OCI-LY7 (cell line): Measurements from ENCODE around the gene SLC9C2.

ENCODE experiments used
- CTCF ChIP-seq: fragments of 200-600 bp; sonication (generic); conservative IDR thresholded peaks from 2 replicates; pipeline ENCODE4 v1.5.1; 2014; ENCODE audit warnings: mild to moderate bottlenecking, antibody characterized with exemption, low read length, moderate library complexity, mixed read lengths
- EZH2phosphoT487 ChIP-seq: fragments of 200-600 bp; sonication (generic); IDR thresholded peaks from 2 replicates; pipeline ENCODE4 v1.6.1; 2018; ENCODE audit warnings: low read depth, borderline replicate concordance, mild to moderate bottlenecking, mixed run types, antibody characterized with exemption, low read length, moderate library complexity, mixed read lengths

GRCh38 chr1:173467426-173467825 lies 135.4 kb downstream of the SLC9C2 start:
- TF ChIP-seq CTCF (no peak), EZH2phosphoT487 (no peak)
